Neuronal stem cell (in vitro differentiated cells): ENCODE results near the gene BRD3OS.
A peak's percentile ranks its signal among the peaks of the same experiment; 100 is the strongest.

Source experiments
- DNase-seq: peaks from one replicate; pipeline ENCODE4 v3.0.0-alpha.2; 2013; ENCODE audit warnings: low spot score
- H2AFZ ChIP-seq: one replicate; pipeline ENCODE4 v1.6.1; 2013; ENCODE audit warnings: mild to moderate bottlenecking, low read length, inconsistent platforms
- H2AK5ac ChIP-seq: 2 replicates; pipeline ENCODE4 v1.6.1; 2013; ENCODE audit warnings: low read depth, mild to moderate bottlenecking, inconsistent platforms, low read length, moderate library complexity, mixed read lengths
- H2BK120ac ChIP-seq: 2 replicates; pipeline ENCODE4 v1.6.1; 2013; ENCODE audit warnings: low read depth, mild to moderate bottlenecking, inconsistent platforms, low read length, moderate library complexity, mixed read lengths
- H2BK12ac ChIP-seq: one replicate; pipeline ENCODE4 v1.6.1; 2013; ENCODE audit warnings: low read length, inconsistent platforms
- H2BK15ac ChIP-seq: 2 replicates; pipeline ENCODE4 v1.6.1; 2013; ENCODE audit warnings: mild to moderate bottlenecking, low read length, inconsistent platforms, mixed read lengths
- H2BK5ac ChIP-seq: one replicate; pipeline ENCODE4 v1.6.1; 2013; ENCODE audit warnings: inconsistent platforms, mild to moderate bottlenecking, low read length, moderate library complexity
- H3K14ac ChIP-seq: one replicate; pipeline ENCODE4 v1.6.1; 2013; ENCODE audit warnings: low read length, inconsistent platforms
- H3K18ac ChIP-seq: 2 replicates; pipeline ENCODE4 v1.6.1; 2013; ENCODE audit warnings: low read length, inconsistent platforms
- H3K23ac ChIP-seq: 2 replicates; pipeline ENCODE4 v1.6.1; 2013; ENCODE audit warnings: low read depth, mild to moderate bottlenecking, mixed read lengths, low read length, inconsistent platforms; ENCODE audit not compliant: poor library complexity
- H3K27ac ChIP-seq: replicated peaks from 3 replicates; pipeline ENCODE4 v1.5.1; 2013; ENCODE audit warnings: low read length, inconsistent platforms
- H3K27me3 ChIP-seq, 3 experiments: 2 replicates each; pipeline ENCODE4 v1.6.1; 2013; ENCODE audit warnings: low read length in 3 of 3, mild to moderate bottlenecking in 2 of 3, inconsistent platforms in 1 of 3, low read depth in 1 of 3, mixed read lengths in 1 of 3, moderate library complexity in 1 of 3; ENCODE audit not compliant: control insufficient read depth in 3 of 3, insufficient read depth in 3 of 3
- H3K36me3 ChIP-seq, 2 donors: replicated peaks in 1 of 2; 2 replicates each; pipeline ENCODE4 v1.6.1; 2013; ENCODE audit warnings: low read length in 2 of 2; ENCODE audit not compliant: control insufficient read depth in 2 of 2, insufficient read depth in 2 of 2
- H3K4ac ChIP-seq: 2 replicates; pipeline ENCODE4 v1.6.1; 2013; ENCODE audit warnings: inconsistent platforms, mild to moderate bottlenecking, low read length, moderate library complexity
- H3K4me1 ChIP-seq, 2 donors: 1 replicate in 1 of 2; 2 replicates in 1 of 2; pipeline ENCODE4 v1.6.1; 2013; ENCODE audit warnings: low read length in 2 of 2, low read depth in 1 of 2; ENCODE audit not compliant: control insufficient read depth in 2 of 2, insufficient read depth in 1 of 2
- H3K4me2 ChIP-seq: one replicate; pipeline ENCODE4 v1.6.1; 2013; ENCODE audit warnings: mild to moderate bottlenecking, low read length, inconsistent platforms; ENCODE audit not compliant: insufficient read depth, poor library complexity, severe bottlenecking
- H3K4me3 ChIP-seq, 2 donors: 2 replicates each; pipeline ENCODE4 v1.5.1; 2013; ENCODE audit warnings: low read length in 2 of 2, mild to moderate bottlenecking in 2 of 2, inconsistent platforms in 1 of 2, moderate library complexity in 1 of 2
- H3K79me1 ChIP-seq: one replicate; pipeline ENCODE4 v1.6.1; 2013; ENCODE audit warnings: low read depth, mild to moderate bottlenecking, inconsistent platforms, low read length, moderate library complexity
- H3K9ac ChIP-seq: one replicate; pipeline ENCODE4 v1.6.1; 2013; ENCODE audit warnings: mild to moderate bottlenecking, low read depth, low read length, inconsistent platforms; ENCODE audit not compliant: poor library complexity
- H3K9me3 ChIP-seq, 2 donors: replicated peaks in 1 of 2; 2 replicates each; pipeline versions ENCODE3 to v1.6.1; 2013; ENCODE audit warnings: low read length in 2 of 2, mild to moderate bottlenecking in 2 of 2, inconsistent platforms in 1 of 2, low read depth in 1 of 2, mixed read lengths in 1 of 2, moderate library complexity in 1 of 2; ENCODE audit not compliant: control insufficient read depth in 2 of 2, insufficient read depth in 1 of 2
- H4K8ac ChIP-seq: one replicate; pipeline ENCODE4 v1.6.1; 2013; ENCODE audit warnings: low read depth, mild to moderate bottlenecking, inconsistent platforms, low read length, moderate library complexity
- H4K91ac ChIP-seq: one replicate; pipeline ENCODE4 v1.6.1; 2013; ENCODE audit warnings: low read length, low read depth, mild to moderate bottlenecking, inconsistent platforms; ENCODE audit not compliant: poor library complexity
- WGBS, 2 donors: extraction: QIAGEN DNeasy Blood & Tissue Kit; methylation state at CpG; one replicate each; pipeline ENCODE4 v1.1.7; 2013; ENCODE audit warnings: missing lambda C conversion rate in 2 of 2, mixed read lengths in 1 of 2; ENCODE audit not compliant: insufficient read length in 2 of 2, insufficient replicate concordance in 1 of 2; ENCODE audit errors: extremely low coverage in 2 of 2; 5-methylcytosine and 5-hydroxymethylcytosine counted together

Gene BRD3OS

DNA sequence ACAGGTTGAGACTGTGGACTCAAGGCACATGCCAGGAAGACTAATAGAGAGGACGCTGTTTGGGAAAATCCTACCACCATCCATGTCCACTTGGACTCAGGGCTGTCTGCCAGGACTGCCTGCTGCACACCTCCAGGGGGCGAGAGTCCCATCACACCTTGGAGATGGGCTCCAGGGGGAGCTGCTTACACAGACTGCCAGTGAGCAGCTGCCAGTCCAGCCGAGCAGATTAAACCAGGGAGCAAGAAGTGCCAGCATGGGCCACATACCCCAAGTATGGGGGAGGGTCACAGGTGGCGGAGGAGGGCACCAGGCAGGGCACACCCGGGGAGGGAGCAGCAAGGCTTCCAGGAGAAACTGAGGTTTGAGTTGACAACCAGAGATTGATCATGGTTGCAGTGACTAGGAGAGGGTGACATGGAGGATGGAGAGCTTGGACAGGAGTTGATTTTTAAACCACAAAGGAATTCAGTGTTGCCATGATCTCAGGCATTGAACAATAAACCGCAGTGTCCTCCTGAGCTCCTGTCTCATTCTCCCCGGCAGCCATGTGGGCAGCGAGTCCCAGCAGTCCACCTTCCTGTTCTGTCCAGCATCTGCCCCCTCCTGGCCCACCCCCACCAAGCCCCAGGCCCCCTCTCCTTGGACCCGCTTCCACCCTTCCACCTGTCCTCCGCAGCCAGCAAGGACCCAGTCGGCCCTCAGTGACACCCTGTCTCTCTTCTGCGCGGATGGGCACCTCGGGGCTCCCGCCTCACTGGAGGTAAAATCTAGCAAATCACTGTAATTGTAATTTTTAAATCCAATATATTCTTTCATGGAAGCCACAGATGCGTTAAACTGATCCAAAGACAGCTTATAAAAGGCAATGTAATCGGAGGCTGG, 30.0 kb upstream of the BRD3OS start:
- Histone ChIP-seq H3K14ac (no peak overlapping the region), H2AFZ (no peak overlapping the region), H2BK120ac (no peak overlapping the region), H2BK12ac (peak overlapping the region; percentile 64), H4K91ac (no peak overlapping the region), H3K4me1 (peaks cover 15 to 17% of the 10 kb centered on the region in 2 donors), H3K23ac (peak overlapping the region; percentile 5), H3K79me1 (peaks cover 11% of the 10 kb centered on the region), H3K9me3 (no peaks in the 10 kb centered on the region), H3K36me3 (no peaks in the 10 kb centered on the region), H2AK5ac (peak overlapping the region; percentile 30), H3K4me2 (no peak overlapping the region), H2BK5ac (no peak overlapping the region), H3K4me3 (no peak overlapping the region), H3K9ac (no peak overlapping the region), H2BK15ac (no peak overlapping the region), H3K4ac (no peak overlapping the region), H3K27me3 (no peaks in the 10 kb centered on the region), H4K8ac (no peak overlapping the region), H3K27ac (no peak overlapping the region), H3K18ac (peak overlapping the region; percentile 7)
- WGBS, 2 donors = no CpG with 5 or more reads among the region's 17 CpGs
- no peak for DNase-seq

DNA sequence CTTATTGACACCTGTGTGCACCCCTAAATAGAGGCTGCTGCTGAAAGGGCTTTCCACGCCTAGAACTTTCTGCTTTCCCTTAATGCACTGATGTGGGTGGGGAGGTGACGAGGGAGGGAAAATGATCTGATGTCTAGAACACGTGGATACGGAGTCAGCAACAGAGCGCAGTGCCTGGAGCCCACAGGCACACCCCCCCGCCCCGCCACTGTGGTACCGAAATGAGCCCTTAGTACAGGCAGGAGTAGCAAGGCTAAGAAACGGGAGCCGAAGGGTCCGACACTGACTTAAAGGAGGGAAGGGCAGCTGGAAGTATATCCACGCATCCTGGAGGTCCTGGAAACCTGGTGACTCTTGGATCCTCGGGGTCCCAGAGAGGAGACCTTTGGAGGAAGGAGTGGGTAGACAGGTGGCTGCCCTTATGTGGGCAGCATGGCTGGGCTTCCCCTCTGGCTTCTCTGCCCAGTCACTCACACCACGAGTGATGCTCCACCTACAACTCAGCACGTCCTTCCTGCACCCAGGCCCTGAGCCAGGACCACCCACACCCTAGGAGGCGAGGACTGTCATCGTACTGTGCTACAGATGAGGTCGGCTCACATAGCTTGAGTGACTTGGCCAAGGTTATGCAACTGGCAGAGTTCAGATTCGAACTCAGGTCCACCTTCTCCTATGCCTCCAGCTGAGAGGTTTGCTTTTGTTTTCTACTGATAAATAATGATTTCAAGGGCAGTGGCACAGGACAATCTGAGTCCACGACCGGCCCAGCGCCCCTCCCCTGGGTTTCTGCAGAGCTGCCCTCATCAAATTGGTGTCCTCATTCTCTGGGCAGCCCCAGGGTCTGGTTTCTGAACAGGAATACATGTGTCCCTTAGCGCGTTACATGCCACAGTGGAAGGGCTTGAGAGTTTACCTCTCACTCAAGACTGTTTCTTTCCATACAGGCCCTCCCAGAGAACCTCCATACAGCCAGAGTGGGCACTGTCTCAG, 28.5 kb upstream of the BRD3OS start:
- Histone ChIP-seq H3K4me3 (no peak overlapping the region), H3K14ac (peak overlapping the region; percentile 57), H2BK5ac (no peak overlapping the region), H3K4me2 (no peak overlapping the region), H3K23ac (peak overlapping the region; percentile 92), H3K18ac (peak overlapping the region; percentile 52), H2BK15ac (peak overlapping the region; percentile 14), H3K9me3 (no peaks in the 10 kb centered on the region), H3K4ac (no peak overlapping the region), H2BK120ac (no peak overlapping the region), H3K36me3 (no peaks in the 10 kb centered on the region), H4K91ac (no peak overlapping the region), H2AFZ (no peak overlapping the region), H4K8ac (no peak overlapping the region), H3K27me3 (peaks cover 0 to 3% (median 0%) of the 10 kb centered on the region in 3 experiments), H3K9ac (peak overlapping the region; percentile 78), H2AK5ac (no peak overlapping the region), H3K79me1 (peaks cover 6% of the 10 kb centered on the region), H3K27ac (no peak overlapping the region), H3K4me1 (peaks cover 13% of the 10 kb centered on the region in 2 donors), H2BK12ac (peak overlapping the region; percentile 93)
- no CpG with 5 or more reads among the region's 24 CpGs for WGBS, 2 donors
- DNase-seq = no peak

DNA sequence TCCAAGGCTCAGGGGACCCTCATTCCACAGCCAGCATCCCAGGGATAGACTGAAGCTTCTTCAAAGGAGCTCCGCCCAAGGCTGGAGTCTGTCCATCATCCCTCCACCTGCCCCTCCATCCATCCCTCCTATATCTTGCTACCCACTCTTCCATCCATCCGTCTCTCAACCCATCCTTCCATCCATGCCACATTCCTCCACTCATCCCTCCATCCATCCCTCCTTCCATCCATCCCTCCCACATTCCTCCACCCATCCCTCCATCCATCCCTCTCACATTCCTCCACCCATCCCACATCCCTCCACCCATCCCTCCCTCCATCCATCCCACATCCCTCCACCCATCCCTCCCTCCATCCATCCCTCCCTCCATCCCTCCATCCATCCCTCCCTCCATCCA, 27.7 kb upstream of the BRD3OS start:
- H2BK15ac ChIP-seq = no peak overlapping the region
- no peak overlapping the region for H4K8ac ChIP-seq
- H3K36me3 ChIP-seq = no peaks in the 10 kb centered on the region
- peaks cover 0 to 3% (median 0%) of the 10 kb centered on the region in 3 experiments for H3K27me3 ChIP-seq
- no peak overlapping the region for H3K4me3 ChIP-seq
- 100% methylated on average over 1 of the region's 2 CpGs; no CpG with 5 or more reads in 1 of the 2 donors for WGBS, 2 donors
- no peak overlapping the region for H2BK12ac ChIP-seq
- H3K4me2 ChIP-seq = no peak overlapping the region
- peaks cover 3% of the 10 kb centered on the region for H3K79me1 ChIP-seq
- no peak overlapping the region for H3K4ac ChIP-seq
- DNase-seq = no peak
- no peak overlapping the region for H3K14ac ChIP-seq
- H2AFZ ChIP-seq = no peak overlapping the region
- no peak overlapping the region for H2BK120ac ChIP-seq
- no peaks in the 10 kb centered on the region for H3K9me3 ChIP-seq
- no peak overlapping the region for H3K27ac ChIP-seq
- H2BK5ac ChIP-seq = no peak overlapping the region
- H2AK5ac ChIP-seq = no peak overlapping the region
- H3K18ac ChIP-seq = no peak overlapping the region
- H3K4me1 ChIP-seq = peaks cover 13% of the 10 kb centered on the region in 2 donors
- no peak overlapping the region for H4K91ac ChIP-seq
- no peak overlapping the region for H3K9ac ChIP-seq
- H3K23ac ChIP-seq = no peak overlapping the region
